MCF 10A (cell line): ENCODE measurements around the gene BNC2. TPM values are rescaled to one million over a fixed set of nuclear protein-coding genes. Genes with fewer than 3 reads are reported as not detected.

Experiments
- BruUV-seq: library from RNA; stranded (reverse); fragments of 400-500 nt; replicated peaks from 2 replicates; lab custom pipeline; 2021; lab: Mats Ljungman, UMichigan
- CTCF ChIA-PET: fragments of 300-600 bp; sonication (Branson Sonifier 250); formaldehyde crosslinking; extraction: SDS; loops from one replicate; lab custom pipeline; 2021; ENCODE audit warnings: antibody characterized with exemption, inconsistent platforms; lab: Yijun Ruan, JAX
- POLR2A ChIA-PET: fragments of 300-600, 350-650 bp; sonication (Branson Sonifier 250); formaldehyde crosslinking; extraction: SDS; loops from one replicate; lab custom pipeline; 2020; ENCODE audit warnings: antibody characterized with exemption, inconsistent platforms; lab: Yijun Ruan, JAX
- DNase-seq: peaks from one replicate; pipeline ENCODE4 v3.0.0-alpha.2; 2018; ENCODE audit not compliant: unreplicated experiment
- H3K27ac Mint-ChIP-seq: one replicate; pipeline ENCODE4 v1.8.0; 2022; ENCODE audit warnings: mild to moderate bottlenecking, low read depth, mixed read lengths; ENCODE audit not compliant: unreplicated experiment
- H3K27me3 Mint-ChIP-seq: one replicate; pipeline ENCODE4 v1.8.0; 2022; ENCODE audit warnings: mixed read lengths; ENCODE audit not compliant: insufficient read depth, unreplicated experiment
- H3K36me3 Mint-ChIP-seq: one replicate; pipeline ENCODE4 v1.8.0; 2022; ENCODE audit warnings: mild to moderate bottlenecking, moderate library complexity, mixed read lengths; ENCODE audit not compliant: insufficient read depth, unreplicated experiment
- H3K4me1 Mint-ChIP-seq: one replicate; pipeline ENCODE4 v1.8.0; 2022; ENCODE audit warnings: mixed read lengths; ENCODE audit not compliant: insufficient read depth, unreplicated experiment
- H3K4me3 Mint-ChIP-seq: one replicate; pipeline ENCODE4 v1.8.0; 2022; ENCODE audit warnings: mild to moderate bottlenecking, moderate library complexity, mixed read lengths; ENCODE audit not compliant: unreplicated experiment
- H3K9me3 Mint-ChIP-seq: one replicate; pipeline ENCODE4 v1.8.0; 2022; ENCODE audit warnings: mixed read lengths; ENCODE audit not compliant: unreplicated experiment
- intact Hi-C: fragments of 100-400 bp; cut with micrococcal nuclease; formaldehyde crosslinking; loops from 2 replicates; pipeline ENCODE4 v1.14.1; 2022
- total RNA-seq: library from RNA; stranded (reverse); gene quantifications from 2 replicates; pipeline ENCODE4 v1.2.3, GENCODE V29; 2022
- TF ChIP-seq, protein P1 (sequence below): fragments of 200-600 bp; IDR thresholded peaks from one replicate; pipeline ENCODE4 v1.8.0; 2022; ENCODE audit warnings: antibody characterized with exemption, mild to moderate bottlenecking; ENCODE audit not compliant: unreplicated experiment

BNC2 gene
- total RNA-seq, 1 experiment from 2014 or later = not detected

DNA sequence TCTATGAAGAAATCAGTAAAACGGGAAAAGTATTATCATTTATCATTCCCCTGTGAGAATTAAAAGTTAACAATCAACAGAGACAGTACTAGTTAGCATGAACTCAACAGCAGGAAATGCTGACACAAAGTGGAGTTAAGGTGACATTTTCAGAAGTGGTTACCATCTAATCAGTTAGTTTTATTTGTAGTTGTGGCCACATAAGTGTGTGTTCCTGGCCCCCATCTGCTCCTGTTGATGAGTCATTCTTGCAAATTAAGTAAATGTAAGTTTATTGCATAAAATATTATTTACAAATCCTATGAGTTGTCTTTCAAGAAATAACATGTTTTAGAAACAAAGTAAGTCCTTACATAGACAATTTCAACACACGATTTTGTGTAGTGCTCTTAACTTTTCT lies 8.9 kb upstream of the BNC2 start:
- no peaks in the 10 kb centered on the region for H3K9me3 Mint-ChIP-seq
- intact Hi-C loops = no loop called here
- TF ChIP-seq, protein P1, sequence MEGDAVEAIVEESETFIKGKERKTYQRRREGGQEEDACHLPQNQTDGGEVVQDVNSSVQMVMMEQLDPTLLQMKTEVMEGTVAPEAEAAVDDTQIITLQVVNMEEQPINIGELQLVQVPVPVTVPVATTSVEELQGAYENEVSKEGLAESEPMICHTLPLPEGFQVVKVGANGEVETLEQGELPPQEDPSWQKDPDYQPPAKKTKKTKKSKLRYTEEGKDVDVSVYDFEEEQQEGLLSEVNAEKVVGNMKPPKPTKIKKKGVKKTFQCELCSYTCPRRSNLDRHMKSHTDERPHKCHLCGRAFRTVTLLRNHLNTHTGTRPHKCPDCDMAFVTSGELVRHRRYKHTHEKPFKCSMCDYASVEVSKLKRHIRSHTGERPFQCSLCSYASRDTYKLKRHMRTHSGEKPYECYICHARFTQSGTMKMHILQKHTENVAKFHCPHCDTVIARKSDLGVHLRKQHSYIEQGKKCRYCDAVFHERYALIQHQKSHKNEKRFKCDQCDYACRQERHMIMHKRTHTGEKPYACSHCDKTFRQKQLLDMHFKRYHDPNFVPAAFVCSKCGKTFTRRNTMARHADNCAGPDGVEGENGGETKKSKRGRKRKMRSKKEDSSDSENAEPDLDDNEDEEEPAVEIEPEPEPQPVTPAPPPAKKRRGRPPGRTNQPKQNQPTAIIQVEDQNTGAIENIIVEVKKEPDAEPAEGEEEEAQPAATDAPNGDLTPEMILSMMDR = no peak
- POLR2A ChIA-PET = no interaction called here
- H3K36me3 Mint-ChIP-seq = no peaks in the 10 kb centered on the region
- CTCF ChIA-PET = no interaction called here
- no peaks in the 10 kb centered on the region for H3K27me3 Mint-ChIP-seq
- no peak overlapping the region for H3K27ac Mint-ChIP-seq
- no peak overlapping the region for H3K4me3 Mint-ChIP-seq
- no peaks in the 10 kb centered on the region for H3K4me1 Mint-ChIP-seq
- BruUV-seq = no TSS peak
- DNase-seq = no peak

- TF ChIP-seq, protein P1 = no peak
- H3K4me3 Mint-ChIP-seq = no peak overlapping the region
- no TSS peak for BruUV-seq
- H3K4me1 Mint-ChIP-seq = no peaks in the 10 kb centered on the region
- intact Hi-C loops = no loop called here
- H3K36me3 Mint-ChIP-seq = no peaks in the 10 kb centered on the region
- no peaks in the 10 kb centered on the region for H3K27me3 Mint-ChIP-seq
- POLR2A ChIA-PET = no interaction called here
- DNase-seq = no peak
- CTCF ChIA-PET = no interaction called here
- H3K27ac Mint-ChIP-seq = no peak overlapping the region
- H3K9me3 Mint-ChIP-seq = no peaks in the 10 kb centered on the region
Observed at GRCh38 chr9:16877256-16877655, 6.8 kb upstream of the BNC2 start.

DNA sequence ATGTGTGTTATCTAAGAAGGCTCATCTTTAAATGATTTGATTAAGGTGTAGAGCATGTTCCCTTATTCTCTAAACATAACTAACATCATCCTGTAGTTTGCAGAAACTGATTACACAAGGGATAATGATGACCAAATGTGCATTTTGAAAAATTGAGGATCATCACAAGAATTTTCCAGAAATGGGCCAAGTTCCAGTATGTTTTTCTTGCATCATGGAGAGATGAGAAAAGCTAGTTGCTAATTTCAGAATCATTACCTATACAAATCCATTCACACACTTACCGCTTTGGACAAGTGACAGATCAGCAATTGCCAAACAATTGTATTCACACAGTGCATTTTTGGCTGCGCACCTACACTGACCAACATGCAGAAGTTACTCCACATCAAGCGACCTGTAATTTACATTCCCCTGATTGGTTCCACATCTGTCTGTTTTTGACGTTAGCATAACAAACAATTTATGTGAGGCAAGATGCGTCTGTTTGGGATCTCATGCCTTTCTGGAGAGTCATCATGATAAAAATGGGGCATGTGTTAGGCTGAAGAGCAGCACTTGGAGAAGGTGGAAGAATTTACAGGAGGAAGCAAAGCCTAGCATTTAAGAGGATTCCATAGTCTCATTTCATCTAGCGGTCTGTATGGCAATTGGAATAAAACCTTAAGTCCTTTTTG lies 2.8 kb upstream of the BNC2 start:
- Mint-ChIP-seq H3K36me3 (no peaks in the 10 kb centered on the region), H3K4me1 (no peaks in the 10 kb centered on the region), H3K27ac (no peak overlapping the region), H3K9me3 (no peaks in the 10 kb centered on the region), H3K4me3 (no peak overlapping the region), H3K27me3 (no peaks in the 10 kb centered on the region)
- TF ChIP-seq, protein P1 = no peak
- ChIA-PET POLR2A (no interaction called here), CTCF (interaction anchor here (0.6 kb wide), 1 partner anchor 11 kb away, joined by 3 read pairs; no protein-coding TSS in a partner anchor)
- no TSS peak for BruUV-seq
- intact Hi-C loops = no loop called here
- no peak for DNase-seq

DNA sequence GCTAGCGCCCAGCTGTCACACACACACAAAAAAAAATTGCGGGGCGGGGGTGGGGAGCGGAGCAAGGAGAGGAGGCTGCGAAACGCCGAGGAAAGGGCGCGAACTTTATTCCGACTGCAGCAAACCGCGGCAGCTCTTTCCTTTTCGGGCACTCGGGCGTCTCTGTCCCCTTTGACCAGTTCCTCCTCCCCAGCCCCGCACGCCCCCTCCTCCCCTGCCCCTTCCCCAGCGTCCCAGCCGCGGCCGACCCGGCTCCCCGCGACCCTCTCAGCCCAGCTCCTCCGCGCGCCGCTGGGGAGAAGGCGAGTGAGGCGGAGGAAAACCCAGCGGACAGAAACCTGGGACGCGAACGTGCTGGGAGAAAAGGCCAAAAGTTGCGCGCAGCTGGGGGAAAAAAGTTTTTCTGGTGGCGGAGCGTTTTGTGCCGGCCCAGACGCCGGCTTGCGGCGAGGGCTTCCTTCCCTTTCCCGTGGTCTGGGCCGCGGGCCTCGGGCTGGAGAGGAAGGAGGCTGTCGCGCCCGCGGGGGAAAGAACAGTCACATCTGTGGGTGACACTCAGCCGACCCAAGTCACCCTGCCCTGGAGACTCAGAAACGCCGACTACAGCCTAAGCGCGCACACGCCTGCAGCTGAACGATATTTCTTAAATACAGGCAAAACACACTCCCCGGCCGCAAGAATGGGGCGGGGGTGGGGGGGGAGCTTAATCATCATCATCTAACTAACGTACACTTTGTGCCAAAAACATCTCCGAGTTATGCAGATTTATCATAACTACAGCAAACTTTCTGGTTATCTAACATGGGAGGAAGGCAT lies 1.1 kb upstream of the BNC2 start:
- Mint-ChIP-seq H3K4me1 (peaks cover 5% of the 10 kb centered on the region), H3K27me3 (no peaks in the 10 kb centered on the region), H3K9me3 (no peaks in the 10 kb centered on the region), H3K27ac (peak overlapping the region; percentile 39), H3K4me3 (peak overlapping the region; percentile 81), H3K36me3 (no peaks in the 10 kb centered on the region)
- no TSS peak for BruUV-seq
- CTCF ChIA-PET = no interaction called here
- POLR2A ChIA-PET = interaction anchor here (1.0 kb wide), 1 partner anchor 44 kb away, joined by 3 read pairs; no protein-coding TSS in a partner anchor
- intact Hi-C loops = no loop called here
- TF ChIP-seq, protein P1 = no peak
- DNase-seq = peak; percentile 64
